Sigmoid colon (tissue), 7 donors: Measurements from ENCODE around the gene WWC2. TPM values are rescaled to one million over a fixed set of nuclear protein-coding genes. Genes with fewer than 3 reads are reported as not detected.

Experiments
- DNase-seq: peaks from one replicate; pipeline ENCODE4 v3.0.0-alpha.2; 2019
- H3K27ac ChIP-seq, 4 donors: fragments of 200-600 bp; sonication (generic); one replicate each; pipeline ENCODE4 v1.5.1; 2016 to 2019; ENCODE audit warnings: mild to moderate bottlenecking in 1 of 4
- H3K27me3 ChIP-seq, 3 donors: fragments of 200-600 bp; sonication (generic); one replicate each; pipeline ENCODE4 v1.5.1; 2019; ENCODE audit warnings: mild to moderate bottlenecking in 1 of 3
- H3K36me3 ChIP-seq, 4 donors: fragments of 200-600 bp; sonication (generic); one replicate each; pipeline ENCODE4 v1.5.1; 2016 to 2019
- H3K4me1 ChIP-seq, 4 donors: fragments of 200-600 bp; sonication (generic); one replicate each; pipeline ENCODE4 v1.5.1; 2017 to 2019
- H3K4me3 ChIP-seq, 4 donors: fragments of 200-600 bp; sonication (generic); one replicate each; pipeline ENCODE4 v1.5.1; 2017 to 2019; ENCODE audit warnings: mild to moderate bottlenecking in 2 of 4, moderate library complexity in 1 of 4
- H3K9me3 ChIP-seq, 4 donors: fragments of 200-600 bp in 3 of 4; sonication (generic) in 3 of 4; one replicate each; pipeline versions ENCODE4 v1.5.1 to v1.6.1; 2013 to 2019
- EP300 ChIP-seq, 4 donors: sonication (generic); formaldehyde crosslinking; IDR thresholded peaks; one replicate each; pipeline ENCODE4 v1.6.1; 2017; ENCODE audit warnings: antibody characterized with exemption in 4 of 4
- POLR2A ChIP-seq, 2 donors: fragments of 450-650 bp; IDR thresholded peaks; one replicate each; pipeline ENCODE4 v1.6.1; 2016; ENCODE audit warnings: antibody characterized with exemption in 2 of 2, mild to moderate bottlenecking in 2 of 2, moderate library complexity in 2 of 2
- POLR2AphosphoS5 ChIP-seq, 4 donors: sonication (generic); formaldehyde crosslinking; IDR thresholded peaks; one replicate each; pipeline ENCODE4 v1.6.1; 2017; ENCODE audit warnings: antibody characterized with exemption in 4 of 4
- WGBS, 2 donors: extraction: QIAGEN DNeasy Blood & Tissue Kit; methylation state at CpG; one replicate each; pipeline ENCODE4 v1.1.7; 2013; 5-methylcytosine and 5-hydroxymethylcytosine counted together
- intact Hi-C: fragments of 100-400 bp; cut with DNase I; formaldehyde crosslinking; loops from one replicate; pipeline ENCODE4 v1.15.1; 2023
- polyA plus RNA-seq, 3 donors: library from polyadenylated mRNA; stranded (reverse); fragments of 200-250 nt; gene quantifications; one replicate each; pipeline ENCODE4 v1.2.3, GENCODE V29; 2013
- total RNA-seq, 4 donors: library from RNA; depleted of rRNA; stranded (reverse); fragments of >200 nt; gene quantifications; one replicate each; pipeline ENCODE4 v1.1.0, GENCODE V29; 2016
- TF ChIP-seq, protein P1 (sequence below), 4 experiments: fragments of 450-650 bp in 3 of 4; fragments of 200-600 bp in 1 of 4; IDR thresholded peaks; one replicate each; pipeline ENCODE4 v1.5.1; 2016 to 2019; ENCODE audit warnings: antibody characterized with exemption in 4 of 4, mild to moderate bottlenecking in 3 of 4, moderate library complexity in 2 of 4
- donor health status: healthy with polysubstance abuse.
- donor health status: Bipolar disorder and iron deficiency.
- donor health status: healthy.

Gene WWC2
- total and polyA plus RNA-seq, 7 donors: 1.2 to 53.5 (median 27.0) TPM

DNA sequence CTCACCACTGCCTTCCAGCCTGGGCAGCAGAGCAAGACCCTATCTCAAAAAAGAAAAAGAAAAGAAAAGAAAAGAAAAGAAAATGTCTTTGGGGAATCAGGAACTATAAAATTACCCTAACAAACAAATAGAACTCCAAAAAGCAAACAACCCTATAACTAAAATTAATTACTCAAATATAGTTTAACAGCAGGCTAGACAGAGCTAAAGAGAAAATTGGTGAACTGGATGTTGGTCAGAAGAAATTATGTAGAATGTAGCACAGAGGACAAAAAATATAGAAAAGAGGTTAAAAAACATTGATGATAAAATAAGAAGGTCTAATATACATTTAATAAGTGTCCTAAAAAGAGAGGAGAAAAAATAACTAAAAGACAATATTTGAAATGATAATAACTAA lies 27.8 kb upstream of the WWC2 start:
- intact Hi-C loops: loop anchor here (5.0 kb wide), 1 partner anchor 134 kb away; no protein-coding TSS in a partner anchor
- Histone ChIP-seq H3K4me1 (no peaks in the 10 kb centered on the region), H3K9me3 (peaks cover 0 to 3% (median 0%) of the 10 kb centered on the region in 4 donors)

DNA sequence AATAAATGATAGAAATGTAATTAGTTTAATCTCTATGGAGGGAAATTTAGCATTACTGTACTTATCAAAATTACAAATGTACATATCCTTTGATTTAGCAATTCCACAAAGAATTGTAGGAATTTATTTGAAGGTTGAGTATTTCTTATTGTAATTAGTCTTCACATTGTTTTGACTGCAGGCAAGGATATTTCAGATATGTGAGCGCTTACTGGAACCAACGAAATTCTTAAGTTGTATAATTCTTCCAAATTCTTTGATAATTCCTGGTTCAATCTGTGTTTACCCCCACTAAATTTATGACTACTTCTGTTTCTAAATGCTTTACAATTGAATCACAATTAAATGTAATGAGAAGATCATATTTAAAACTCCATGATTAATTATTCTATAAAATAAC lies 26.9 kb upstream of the WWC2 start:
- H3K36me3 ChIP-seq: no peaks in the 10 kb centered on the region
- H3K27ac ChIP-seq: no peak overlapping the region
- peaks cover 0 to 3% (median 0%) of the 10 kb centered on the region in 4 donors for H3K9me3 ChIP-seq
- WGBS, 2 donors: 89 to 92% methylated on average over 2 of the region's 2 CpGs
- TF ChIP-seq POLR2AphosphoS5 (IDR thresholded peaks at IDR 0.05): no peak
- TF ChIP-seq EP300 (IDR thresholded peaks at IDR 0.05): no peak
- TF ChIP-seq, protein P1, sequence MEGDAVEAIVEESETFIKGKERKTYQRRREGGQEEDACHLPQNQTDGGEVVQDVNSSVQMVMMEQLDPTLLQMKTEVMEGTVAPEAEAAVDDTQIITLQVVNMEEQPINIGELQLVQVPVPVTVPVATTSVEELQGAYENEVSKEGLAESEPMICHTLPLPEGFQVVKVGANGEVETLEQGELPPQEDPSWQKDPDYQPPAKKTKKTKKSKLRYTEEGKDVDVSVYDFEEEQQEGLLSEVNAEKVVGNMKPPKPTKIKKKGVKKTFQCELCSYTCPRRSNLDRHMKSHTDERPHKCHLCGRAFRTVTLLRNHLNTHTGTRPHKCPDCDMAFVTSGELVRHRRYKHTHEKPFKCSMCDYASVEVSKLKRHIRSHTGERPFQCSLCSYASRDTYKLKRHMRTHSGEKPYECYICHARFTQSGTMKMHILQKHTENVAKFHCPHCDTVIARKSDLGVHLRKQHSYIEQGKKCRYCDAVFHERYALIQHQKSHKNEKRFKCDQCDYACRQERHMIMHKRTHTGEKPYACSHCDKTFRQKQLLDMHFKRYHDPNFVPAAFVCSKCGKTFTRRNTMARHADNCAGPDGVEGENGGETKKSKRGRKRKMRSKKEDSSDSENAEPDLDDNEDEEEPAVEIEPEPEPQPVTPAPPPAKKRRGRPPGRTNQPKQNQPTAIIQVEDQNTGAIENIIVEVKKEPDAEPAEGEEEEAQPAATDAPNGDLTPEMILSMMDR (IDR thresholded peaks at IDR 0.05): no peak
- TF ChIP-seq POLR2A (IDR thresholded peaks at IDR 0.05): no peak
- no peak overlapping the region for H3K4me3 ChIP-seq
- intact Hi-C loops: loop anchor here (5.0 kb wide), 1 partner anchor 135 kb away; no protein-coding TSS in a partner anchor
- no peaks in the 10 kb centered on the region for H3K27me3 ChIP-seq
- no peaks in the 10 kb centered on the region for H3K4me1 ChIP-seq
- no peak for DNase-seq

More for the DNA sequence above, 27.8 kb upstream of the WWC2 start:
- TF ChIP-seq EP300 (IDR thresholded peaks at IDR 0.05) (no peak), POLR2A (IDR thresholded peaks at IDR 0.05) (no peak), POLR2AphosphoS5 (IDR thresholded peaks at IDR 0.05) (no peak)
- TF ChIP-seq, protein P1 (IDR thresholded peaks at IDR 0.05): no peak
- H3K27ac ChIP-seq: no peak overlapping the region
- no peaks in the 10 kb centered on the region for H3K27me3 ChIP-seq
- no peak overlapping the region for H3K4me3 ChIP-seq
- DNase-seq: no peak
- no peaks in the 10 kb centered on the region for H3K36me3 ChIP-seq

DNA sequence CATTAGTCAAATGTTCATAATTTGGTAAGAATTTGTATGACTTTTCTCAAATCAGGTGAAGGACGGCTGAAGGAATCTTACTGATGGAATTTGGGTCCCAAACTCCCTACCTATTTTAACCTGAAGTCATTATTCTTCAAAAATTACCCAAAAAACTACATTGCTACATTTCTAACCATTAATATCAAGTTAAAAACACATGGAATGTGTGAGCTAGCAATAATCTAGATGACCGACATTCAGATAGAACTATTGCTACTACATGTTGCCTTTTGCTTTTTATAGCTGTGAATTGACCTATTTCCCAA lies 25.3 kb upstream of the WWC2 start:
- TF ChIP-seq, protein P1 (IDR thresholded peaks at IDR 0.05): peak in 1 of 4 experiments; percentile 2
- no peak for TF ChIP-seq POLR2AphosphoS5 (IDR thresholded peaks at IDR 0.05)
- intact Hi-C loops: loop anchor here (1.0 to 5.0 kb wide), 2 partner anchors 136 to 189 kb away; no protein-coding TSS in a partner anchor
- 29 to 30% methylated on average over 2 of the region's 2 CpGs for WGBS, 2 donors

DNA sequence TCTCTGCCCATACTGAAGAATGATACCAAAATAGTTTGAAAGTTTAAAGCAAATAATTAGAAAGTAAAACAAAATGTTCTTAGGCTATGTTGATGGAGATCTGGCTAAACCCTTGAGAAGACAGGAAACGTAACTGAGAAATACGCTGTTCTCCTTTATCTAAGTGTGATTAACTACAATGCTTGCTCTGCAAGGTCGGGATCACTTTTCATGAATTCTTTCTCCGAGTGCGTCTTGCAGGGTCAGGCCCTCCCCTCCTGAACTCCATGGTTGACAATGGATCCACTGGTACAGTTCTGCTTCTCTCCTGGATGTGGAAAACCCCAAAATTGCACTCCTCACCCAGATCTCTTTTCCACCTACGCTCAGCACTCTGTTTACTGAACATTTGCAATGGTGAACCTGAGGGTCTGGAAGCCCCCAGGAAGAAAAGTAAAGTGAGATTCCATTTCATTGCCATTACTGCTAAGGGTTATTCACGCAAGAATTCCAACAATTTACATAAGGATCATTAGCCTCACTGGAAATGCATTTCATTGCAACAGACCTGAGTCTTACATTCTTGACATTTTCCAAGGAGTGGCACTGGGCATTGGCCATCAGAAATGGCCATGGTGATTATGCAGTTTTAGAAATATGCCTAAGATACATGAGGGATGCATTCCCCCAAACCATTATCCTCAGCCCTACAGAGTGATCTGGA lies 24.6 kb upstream of the WWC2 start:
- Histone ChIP-seq H3K27me3 (no peaks in the 10 kb centered on the region), H3K4me3 (no peak overlapping the region), H3K36me3 (no peaks in the 10 kb centered on the region), H3K4me1 (no peaks in the 10 kb centered on the region), H3K27ac (no peak overlapping the region), H3K9me3 (peaks cover 0 to 3% (median 0%) of the 10 kb centered on the region in 4 donors)
- TF ChIP-seq POLR2AphosphoS5 (IDR thresholded peaks at IDR 0.05) (no peak), POLR2A (IDR thresholded peaks at IDR 0.05) (no peak), EP300 (IDR thresholded peaks at IDR 0.05) (no peak)
- TF ChIP-seq, protein P1 (IDR thresholded peaks at IDR 0.05): no peak
- no peak for DNase-seq
- intact Hi-C loops: loop anchor here (5.0 kb wide), 1 partner anchor 137 kb away; no protein-coding TSS in a partner anchor
- 91 to 93% methylated on average over 7 of the region's 7 CpGs for WGBS, 2 donors

More for the DNA sequence above, 25.3 kb upstream of the WWC2 start:
- Histone ChIP-seq H3K4me3 (no peak overlapping the region), H3K27ac (no peak overlapping the region), H3K9me3 (peaks cover 0 to 3% (median 0%) of the 10 kb centered on the region in 4 donors), H3K36me3 (no peaks in the 10 kb centered on the region), H3K4me1 (no peaks in the 10 kb centered on the region), H3K27me3 (no peaks in the 10 kb centered on the region)
- DNase-seq: no peak
